T-helper 2 cell treated with Interferon-gamma antibody and Interleukin-4, amounts not matched to agents 5 μg/mL and 100 μg/mL, for 36 hours (primary cell): ENCODE measurements around the gene ATRNL1.

ENCODE experiments used
- DNase-seq: peaks from one replicate; pipeline ENCODE4 v3.0.0; 2021; ENCODE audit warnings: low spot score
- H3K27ac Mint-ChIP-seq: one replicate; pipeline ENCODE4 v1.8.0; 2021; ENCODE audit warnings: mild to moderate bottlenecking, mixed read lengths
- H3K27me3 Mint-ChIP-seq: one replicate; pipeline ENCODE4 v1.8.0; 2021; ENCODE audit warnings: low read depth, mixed read lengths
- H3K36me3 Mint-ChIP-seq: one replicate; pipeline ENCODE4 v1.8.0; 2021; ENCODE audit warnings: low read depth, mixed read lengths
- H3K4me1 Mint-ChIP-seq: one replicate; pipeline ENCODE4 v1.8.0; 2021; ENCODE audit warnings: low read depth, mixed read lengths
- H3K4me3 Mint-ChIP-seq: one replicate; pipeline ENCODE4 v1.8.0; 2022; ENCODE audit warnings: mild to moderate bottlenecking, moderate library complexity, mixed read lengths
- H3K9me3 Mint-ChIP-seq: one replicate; pipeline ENCODE4 v1.8.0; 2021; ENCODE audit warnings: mixed read lengths

ATRNL1 gene

DNA sequence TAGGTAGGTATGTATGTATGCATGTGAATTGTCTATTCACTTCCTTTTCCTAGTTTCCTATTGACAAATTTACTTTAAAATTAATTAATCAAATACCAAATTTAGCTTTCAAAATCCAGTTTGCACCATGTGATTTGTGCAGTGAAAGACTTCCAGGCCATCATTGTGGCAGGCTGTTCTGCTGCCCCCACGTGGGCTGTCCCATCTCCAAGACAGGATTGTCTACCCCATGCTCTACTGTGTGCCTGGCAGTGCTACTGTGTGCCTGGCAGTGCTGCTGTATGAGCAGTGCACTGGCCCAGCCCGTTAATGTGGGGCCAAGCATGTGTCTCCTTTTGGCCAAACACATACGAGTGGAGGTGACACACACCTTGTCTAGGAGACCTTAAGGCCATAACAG, 805.1 kb downstream of the ATRNL1 start:
- H3K4me3 Mint-ChIP-seq: no peak overlapping the region

DNA sequence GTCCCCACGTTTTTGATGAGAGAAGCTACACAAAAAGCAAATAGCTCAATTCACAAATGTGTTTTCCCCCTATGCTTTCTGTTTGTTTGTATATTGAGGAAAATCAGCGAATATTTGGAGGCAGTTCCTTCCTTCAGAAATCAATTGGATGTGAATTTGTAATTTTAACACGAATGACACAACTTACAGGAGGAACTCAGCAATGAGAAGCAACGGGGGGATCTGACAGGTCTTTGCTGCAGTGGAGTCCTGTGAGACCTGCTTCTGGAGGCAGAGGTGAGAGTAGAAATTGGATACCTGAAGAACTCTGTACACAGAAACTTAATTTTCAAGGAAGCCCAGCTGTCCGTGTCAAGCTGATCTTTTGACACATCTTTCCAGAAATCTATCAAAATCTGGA, 809.4 kb downstream of the ATRNL1 start:
- H3K36me3 Mint-ChIP-seq: no peaks in the 10 kb centered on the region
- no peaks in the 10 kb centered on the region for H3K27me3 Mint-ChIP-seq
- no peak overlapping the region for H3K4me3 Mint-ChIP-seq
- H3K4me1 Mint-ChIP-seq: no peaks in the 10 kb centered on the region
- H3K27ac Mint-ChIP-seq: no peak overlapping the region
- DNase-seq: no peak
- H3K9me3 Mint-ChIP-seq: no peaks in the 10 kb centered on the region

More for the DNA sequence above, 805.1 kb downstream of the ATRNL1 start:
- no peaks in the 10 kb centered on the region for H3K36me3 Mint-ChIP-seq
- no peak for DNase-seq
- H3K9me3 Mint-ChIP-seq: no peaks in the 10 kb centered on the region
- no peaks in the 10 kb centered on the region for H3K4me1 Mint-ChIP-seq
- H3K27ac Mint-ChIP-seq: no peak overlapping the region
- H3K27me3 Mint-ChIP-seq: no peaks in the 10 kb centered on the region

- H3K4me3 Mint-ChIP-seq: no peak overlapping the region
- H3K36me3 Mint-ChIP-seq: no peaks in the 10 kb centered on the region
- H3K27ac Mint-ChIP-seq: no peak overlapping the region
- no peaks in the 10 kb centered on the region for H3K27me3 Mint-ChIP-seq
- H3K4me1 Mint-ChIP-seq: no peaks in the 10 kb centered on the region
- DNase-seq: no peak
- H3K9me3 Mint-ChIP-seq: no peaks in the 10 kb centered on the region
Observed at GRCh38 chr10:115903207-115903606, 810.0 kb downstream of the ATRNL1 start.

DNA sequence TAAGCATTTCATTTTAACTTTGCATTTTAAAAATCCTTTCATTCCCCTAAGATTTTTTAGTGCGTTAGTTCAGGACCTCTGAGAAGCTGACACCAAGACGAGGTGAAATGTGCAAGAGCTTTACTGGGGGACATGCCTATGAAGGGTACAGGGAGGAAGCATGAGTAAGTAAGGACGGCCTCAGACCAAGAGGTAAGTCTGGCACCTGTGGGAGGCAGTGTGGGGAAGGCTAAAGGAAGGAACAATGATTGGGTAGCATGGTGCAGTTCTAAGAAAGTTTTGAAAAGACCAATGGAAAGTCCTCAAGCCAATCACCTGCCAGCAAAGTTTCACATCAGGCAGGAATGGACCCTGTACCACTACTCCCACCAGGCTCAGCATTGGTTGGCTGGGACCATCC, 810.7 kb downstream of the ATRNL1 start:
- no peaks in the 10 kb centered on the region for H3K4me1 Mint-ChIP-seq
- no peaks in the 10 kb centered on the region for H3K27me3 Mint-ChIP-seq
- no peaks in the 10 kb centered on the region for H3K9me3 Mint-ChIP-seq
- H3K27ac Mint-ChIP-seq: no peak overlapping the region
- no peak for DNase-seq
- H3K4me3 Mint-ChIP-seq: no peak overlapping the region
- H3K36me3 Mint-ChIP-seq: no peaks in the 10 kb centered on the region

GRCh38 chr10:115909037-115909436, 815.9 kb downstream of the ATRNL1 start:
- DNase-seq: no peak
- Mint-ChIP-seq H3K9me3 (peaks cover 4% of the 10 kb centered on the region), H3K4me3 (no peak overlapping the region), H3K4me1 (no peaks in the 10 kb centered on the region), H3K27ac (no peak overlapping the region), H3K27me3 (no peaks in the 10 kb centered on the region), H3K36me3 (no peaks in the 10 kb centered on the region)

DNA sequence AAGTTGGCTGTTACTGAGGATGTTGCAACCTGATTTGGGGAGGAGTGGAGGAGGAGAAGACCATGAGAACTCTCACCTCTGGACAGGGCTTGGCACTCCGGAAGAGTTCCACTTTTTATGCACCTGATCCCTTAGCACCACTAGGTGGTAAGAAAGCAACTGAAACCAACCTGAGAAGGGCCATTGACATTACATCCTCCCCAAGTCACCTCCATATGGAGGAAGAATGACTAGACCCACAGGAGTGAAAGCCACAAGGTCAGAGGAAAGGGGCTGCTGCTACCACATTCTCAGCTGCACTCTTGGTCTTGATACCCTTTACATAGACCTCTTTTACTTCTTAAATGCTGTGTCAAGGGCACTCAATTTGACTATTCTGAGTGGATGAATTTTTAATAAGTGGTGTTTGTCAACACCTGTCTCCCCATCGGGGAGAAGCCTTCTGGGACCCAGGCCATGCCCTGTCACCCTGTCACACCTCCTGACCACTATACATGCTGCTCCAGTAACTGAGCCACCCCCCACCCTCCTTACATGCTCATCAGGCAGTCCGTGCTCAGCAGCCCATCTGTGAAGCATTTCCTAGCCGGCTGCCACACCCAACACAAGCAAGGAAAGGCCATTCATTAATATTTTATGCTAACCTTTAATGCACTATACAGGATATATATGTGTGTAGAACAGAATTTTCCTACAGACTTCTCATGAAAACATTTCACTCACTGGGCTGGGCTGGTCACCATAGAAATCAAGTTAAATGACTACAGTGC, 817.0 kb downstream of the ATRNL1 start:
- H3K9me3 Mint-ChIP-seq: peaks cover 5% of the 10 kb centered on the region
- no peak overlapping the region for H3K27ac Mint-ChIP-seq
- H3K27me3 Mint-ChIP-seq: no peaks in the 10 kb centered on the region
- no peaks in the 10 kb centered on the region for H3K4me1 Mint-ChIP-seq
- no peak for DNase-seq
- H3K36me3 Mint-ChIP-seq: no peaks in the 10 kb centered on the region
- no peak overlapping the region for H3K4me3 Mint-ChIP-seq

- no peak for DNase-seq
- H3K9me3 Mint-ChIP-seq: peaks cover 5% of the 10 kb centered on the region
- no peaks in the 10 kb centered on the region for H3K4me1 Mint-ChIP-seq
- no peak overlapping the region for H3K27ac Mint-ChIP-seq
- no peaks in the 10 kb centered on the region for H3K36me3 Mint-ChIP-seq
- H3K4me3 Mint-ChIP-seq: no peak overlapping the region
- no peaks in the 10 kb centered on the region for H3K27me3 Mint-ChIP-seq
Observed at GRCh38 chr10:115914475-115914874, 821.3 kb downstream of the ATRNL1 start.

- no peaks in the 10 kb centered on the region for H3K36me3 Mint-ChIP-seq
- H3K4me3 Mint-ChIP-seq: no peak overlapping the region
- H3K27me3 Mint-ChIP-seq: no peaks in the 10 kb centered on the region
- no peak overlapping the region for H3K27ac Mint-ChIP-seq
- DNase-seq: no peak
- peaks cover 5% of the 10 kb centered on the region for H3K9me3 Mint-ChIP-seq
- no peaks in the 10 kb centered on the region for H3K4me1 Mint-ChIP-seq
Observed at GRCh38 chr10:115915429-115915828, 822.3 kb downstream of the ATRNL1 start.

- Mint-ChIP-seq H3K27me3 (no peaks in the 10 kb centered on the region), H3K4me1 (no peaks in the 10 kb centered on the region), H3K27ac (no peak overlapping the region), H3K9me3 (peaks cover 4% of the 10 kb centered on the region), H3K4me3 (no peak overlapping the region), H3K36me3 (no peaks in the 10 kb centered on the region)
- no peak for DNase-seq
Observed at GRCh38 chr10:115918812-115919211, 825.6 kb downstream of the ATRNL1 start.

DNA sequence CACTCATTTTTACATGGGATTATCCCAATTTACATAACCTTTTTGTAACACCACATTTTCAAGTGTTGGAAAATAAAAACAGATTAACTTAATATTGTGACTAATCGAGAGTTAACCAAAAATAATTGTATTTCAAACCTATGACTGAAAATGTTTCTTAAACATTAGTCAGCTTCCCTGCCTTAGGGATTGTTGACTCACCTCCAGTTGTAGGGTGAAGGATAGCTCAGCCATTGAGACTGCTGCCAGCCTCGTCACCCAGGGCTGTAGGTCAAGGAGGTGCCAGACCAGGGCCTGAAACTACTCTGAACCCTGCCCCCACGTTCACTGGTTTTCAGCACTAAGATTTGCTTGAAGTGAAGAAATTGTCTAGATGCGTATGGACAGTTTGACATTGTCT, 828.6 kb downstream of the ATRNL1 start:
- Mint-ChIP-seq H3K36me3 (no peaks in the 10 kb centered on the region), H3K27me3 (no peaks in the 10 kb centered on the region), H3K27ac (no peak overlapping the region), H3K9me3 (no peaks in the 10 kb centered on the region), H3K4me3 (no peak overlapping the region), H3K4me1 (no peaks in the 10 kb centered on the region)
- no peak for DNase-seq

GRCh38 chr10:115931309-115931708, 838.1 kb downstream of the ATRNL1 start:
- no peaks in the 10 kb centered on the region for H3K9me3 Mint-ChIP-seq
- H3K27me3 Mint-ChIP-seq: no peaks in the 10 kb centered on the region
- no peak overlapping the region for H3K4me3 Mint-ChIP-seq
- DNase-seq: no peak
- H3K4me1 Mint-ChIP-seq: no peaks in the 10 kb centered on the region
- H3K27ac Mint-ChIP-seq: no peak overlapping the region
- no peaks in the 10 kb centered on the region for H3K36me3 Mint-ChIP-seq

DNA sequence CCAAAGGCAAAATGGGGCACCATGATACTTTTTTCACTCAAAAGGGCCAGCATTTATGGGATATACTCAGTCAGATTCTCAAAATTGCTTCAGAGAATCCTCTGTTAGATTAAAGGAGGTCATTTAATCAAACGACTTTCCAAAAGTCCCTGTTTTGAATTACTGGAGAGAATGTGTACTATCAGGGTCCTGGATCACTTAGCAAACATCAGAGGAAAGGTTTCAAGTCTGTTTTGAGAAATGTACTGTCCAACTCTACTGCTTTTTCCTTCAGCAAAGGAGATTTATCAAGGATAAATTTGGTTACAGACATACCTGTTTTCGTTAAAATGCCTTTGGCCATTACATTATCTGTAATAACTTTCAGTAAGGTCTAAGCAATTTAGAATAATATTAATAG, 838.9 kb downstream of the ATRNL1 start:
- Mint-ChIP-seq H3K4me3 (no peak overlapping the region), H3K27ac (no peak overlapping the region), H3K27me3 (no peaks in the 10 kb centered on the region), H3K9me3 (no peaks in the 10 kb centered on the region), H3K4me1 (no peaks in the 10 kb centered on the region), H3K36me3 (no peaks in the 10 kb centered on the region)
- no peak for DNase-seq

GRCh38 chr10:115933098-115933497, 839.9 kb downstream of the ATRNL1 start:
- no peak overlapping the region for H3K27ac Mint-ChIP-seq
- H3K27me3 Mint-ChIP-seq: no peaks in the 10 kb centered on the region
- H3K9me3 Mint-ChIP-seq: no peaks in the 10 kb centered on the region

DNA sequence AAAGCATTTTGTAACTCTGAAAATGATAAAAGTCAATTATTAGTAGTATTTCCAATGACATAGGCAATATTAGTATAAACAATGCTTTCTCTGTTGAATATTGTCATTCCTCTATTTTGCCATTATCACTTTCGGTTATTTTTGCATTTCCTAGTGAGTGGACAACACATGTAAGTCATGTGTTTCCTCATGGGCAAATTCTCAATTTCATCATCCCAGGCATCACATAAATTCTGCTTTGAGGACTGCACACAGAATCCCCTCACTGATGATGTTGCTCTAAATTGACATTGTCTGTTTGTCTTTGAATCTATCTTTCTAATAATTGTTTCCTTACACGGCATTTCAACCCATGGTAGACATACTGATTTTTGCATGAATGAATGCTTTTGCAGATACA, 842.6 kb downstream of the ATRNL1 start:
- Mint-ChIP-seq H3K4me1 (no peaks in the 10 kb centered on the region), H3K4me3 (no peak overlapping the region), H3K9me3 (peaks cover 3% of the 10 kb centered on the region), H3K36me3 (no peaks in the 10 kb centered on the region), H3K27ac (no peak overlapping the region), H3K27me3 (no peaks in the 10 kb centered on the region)
- no peak for DNase-seq

More at GRCh38 chr10:115933098-115933497, 839.9 kb downstream of the ATRNL1 start:
- no peak for DNase-seq
- Mint-ChIP-seq H3K4me1 (no peaks in the 10 kb centered on the region), H3K4me3 (no peak overlapping the region), H3K36me3 (no peaks in the 10 kb centered on the region)
